KOPT-K1 (cell line): ENCODE data around the gene SLC49A3.
"Not testable (repeated sequence)": the region's sequence is repeated elsewhere in the genome, so short reads cannot be mapped to it uniquely, and the experiment has no call there.

Experiments
- H3K27ac ChIP-seq: fragments of 200-600 bp; sonication (generic); 2 replicates; pipeline ENCODE4 v1.5.1; 2016; ENCODE audit warnings: antibody characterized with exemption, mild to moderate bottlenecking, low read depth, low read length; ENCODE audit not compliant: poor library complexity, severe bottlenecking
- H3K36me3 ChIP-seq: fragments of 200-600 bp; sonication (generic); 2 replicates; pipeline ENCODE4 v1.5.1; 2017; ENCODE audit warnings: antibody characterized with exemption, mild to moderate bottlenecking, low read length, moderate library complexity; ENCODE audit not compliant: insufficient read depth
- H3K9me3 ChIP-seq: fragments of 200-600 bp; sonication (generic); 2 replicates; pipeline ENCODE4 v1.5.1; 2017; ENCODE audit warnings: antibody characterized with exemption, low read length, mild to moderate bottlenecking; ENCODE audit not compliant: insufficient read depth, poor library complexity, severe bottlenecking

SLC49A3 gene

GRCh38 chr4:688854-689681, at the start of gene SLC49A3:
TSS of gene SLC49A3 (minus strand) at chr4:689151. CDS start at chr4:689127, 24 bp downstream.
- Histone ChIP-seq H3K36me3 (no peaks in the 10 kb centered on the region), H3K27ac (no peak within 1 kb of the TSS), H3K9me3 (no peaks in the 10 kb centered on the region)

GRCh38 chr4:736561-736960, 47.6 kb upstream of the SLC49A3 start:
- peaks cover 86% of the 10 kb centered on the region for H3K36me3 ChIP-seq
- H3K9me3 ChIP-seq, H3K27ac ChIP-seq: not testable (repeated sequence)

- peaks cover 87% of the 10 kb centered on the region for H3K36me3 ChIP-seq
- H3K9me3 ChIP-seq = peaks cover 4% of the 10 kb centered on the region
- no peak overlapping the region for H3K27ac ChIP-seq
These were observed 46.6 kb upstream of the SLC49A3 start for GRCh38 chr4:735583-735982.

- Histone ChIP-seq H3K9me3 (peaks cover 4% of the 10 kb centered on the region), H3K27ac (no peak overlapping the region), H3K36me3 (peaks cover 83% of the 10 kb centered on the region)
These were observed 46.0 kb upstream of the SLC49A3 start for GRCh38 chr4:734951-735350.

GRCh38 chr4:734075-734474, 45.1 kb upstream of the SLC49A3 start:
- Histone ChIP-seq H3K9me3 (peaks cover 4% of the 10 kb centered on the region), H3K36me3 (peaks cover 75% of the 10 kb centered on the region), H3K27ac (no peak overlapping the region)

GRCh38 chr4:733631-733980, 44.7 kb upstream of the SLC49A3 start:
- Histone ChIP-seq H3K27ac (no peak overlapping the region), H3K36me3 (peaks cover 70% of the 10 kb centered on the region), H3K9me3 (peaks cover 4% of the 10 kb centered on the region)

GRCh38 chr4:732911-733630, 44.1 kb upstream of the SLC49A3 start:
- no peak overlapping the region for H3K27ac ChIP-seq
- peaks cover 69% of the 10 kb centered on the region for H3K36me3 ChIP-seq
- peaks cover 4% of the 10 kb centered on the region for H3K9me3 ChIP-seq

- H3K9me3 ChIP-seq = peaks cover 4% of the 10 kb centered on the region
- H3K27ac ChIP-seq = no peak overlapping the region
- H3K36me3 ChIP-seq = peaks cover 66% of the 10 kb centered on the region
These were observed 43.5 kb upstream of the SLC49A3 start for GRCh38 chr4:732486-732885.

- not testable (repeated sequence) for H3K9me3 ChIP-seq, H3K27ac ChIP-seq
- peaks cover 60% of the 10 kb centered on the region for H3K36me3 ChIP-seq
These were observed 43.0 kb upstream of the SLC49A3 start for GRCh38 chr4:731954-732353.

- H3K27ac ChIP-seq, H3K9me3 ChIP-seq: not testable (repeated sequence)
- H3K36me3 ChIP-seq = peaks cover 55% of the 10 kb centered on the region
These were observed 42.3 kb upstream of the SLC49A3 start for GRCh38 chr4:730946-731904.

- peaks cover 4% of the 10 kb centered on the region for H3K9me3 ChIP-seq
- no peak overlapping the region for H3K27ac ChIP-seq
- H3K36me3 ChIP-seq = peaks cover 49% of the 10 kb centered on the region
These were observed 41.6 kb upstream of the SLC49A3 start for GRCh38 chr4:730511-730910.

GRCh38 chr4:729336-730315, 40.7 kb upstream of the SLC49A3 start:
- Histone ChIP-seq H3K27ac (no peak overlapping the region), H3K36me3 (peaks cover 41% of the 10 kb centered on the region), H3K9me3 (peaks cover 4% of the 10 kb centered on the region)

GRCh38 chr4:727576-727975, 38.6 kb upstream of the SLC49A3 start:
- H3K27ac ChIP-seq = no peak overlapping the region
- peaks cover 35% of the 10 kb centered on the region; the same call in 1 of the 2 replicates for H3K36me3 ChIP-seq
- peaks cover 4% of the 10 kb centered on the region for H3K9me3 ChIP-seq

- Histone ChIP-seq H3K9me3 (peaks cover 4% of the 10 kb centered on the region), H3K36me3 (peaks cover 38% of the 10 kb centered on the region; the same call in 1 of the 2 replicates), H3K27ac (no peak overlapping the region)
These were observed 37.9 kb upstream of the SLC49A3 start for GRCh38 chr4:726838-727237.
